Liver (tissue), 9 donors: Measurements from ENCODE around the gene MANF. TPM values are rescaled to one million over a fixed set of nuclear protein-coding genes. Genes with fewer than 3 reads are reported as not detected.

Source experiments
- DNase-seq: peaks from one replicate; pipeline ENCODE4 v3.0.0-alpha.2; 2017; ENCODE audit warnings: low spot score
- H3K27ac ChIP-seq, 2 donors: one replicate each; pipeline ENCODE4 v1.7.0; 2013; ENCODE audit warnings: inconsistent platforms in 2 of 2, low read length in 2 of 2, control low read depth in 1 of 2, low read depth in 1 of 2, mild to moderate bottlenecking in 1 of 2
- H3K27me3 ChIP-seq, 4 donors: one replicate each; pipeline versions ENCODE4 v1.6.1 to v1.7.0; 2013; ENCODE audit warnings: low read length in 3 of 4, inconsistent platforms in 1 of 4, mild to moderate bottlenecking in 1 of 4, moderate library complexity in 1 of 4; ENCODE audit not compliant: control insufficient read depth in 4 of 4, insufficient read depth in 4 of 4
- H3K36me3 ChIP-seq, 4 donors: one replicate each; pipeline versions ENCODE4 v1.6.1 to v1.7.0; 2013; ENCODE audit warnings: low read length in 3 of 4, mild to moderate bottlenecking in 3 of 4, low read depth in 1 of 4, moderate library complexity in 1 of 4; ENCODE audit not compliant: control insufficient read depth in 4 of 4, insufficient read depth in 3 of 4
- H3K4me1 ChIP-seq, 4 donors: one replicate each; pipeline versions ENCODE4 v1.6.1 to v1.7.0; 2013; ENCODE audit warnings: low read length in 3 of 4, mild to moderate bottlenecking in 3 of 4, moderate library complexity in 1 of 4; ENCODE audit not compliant: control insufficient read depth in 4 of 4, insufficient read depth in 4 of 4
- H3K4me3 ChIP-seq, 3 donors: one replicate each; pipeline versions ENCODE4 v1.6.1 to v1.7.0; 2013; ENCODE audit warnings: low read length in 3 of 3, control low read depth in 1 of 3, low read depth in 1 of 3, mild to moderate bottlenecking in 1 of 3
- H3K9ac ChIP-seq, 2 donors: one replicate each; pipeline ENCODE4 v1.7.0; 2013; ENCODE audit warnings: low read length in 2 of 2, mild to moderate bottlenecking in 2 of 2, moderate library complexity in 2 of 2, control low read depth in 1 of 2, low read depth in 1 of 2
- H3K9me3 ChIP-seq, 4 donors: one replicate each; pipeline versions ENCODE4 v1.6.1 to v1.7.0; 2013; ENCODE audit warnings: low read length in 3 of 4; ENCODE audit not compliant: control insufficient read depth in 4 of 4
- ATF3 ChIP-seq: IDR thresholded peaks from 2 replicates; pipeline ENCODE4 v1.6.1; 2016; ENCODE audit warnings: antibody characterized with exemption
- CTCF ChIP-seq: fragments of 150-350 bp; IDR thresholded peaks from 2 replicates; pipeline ENCODE4 v1.5.1; 2017; ENCODE audit warnings: improper control_type of control experiment, low read depth, low read length; ENCODE audit not compliant: missing input control
- EGR1 ChIP-seq, 2 donors: IDR thresholded peaks; 2 replicates each; pipeline ENCODE4 v1.6.1; 2016 to 2018; ENCODE audit warnings: antibody characterized with exemption in 2 of 2, low read depth in 2 of 2
- FOXA1 ChIP-seq: IDR thresholded peaks from 2 replicates; pipeline ENCODE4 v1.6.1; 2016; ENCODE audit warnings: antibody characterized with exemption
- FOXA2 ChIP-seq: IDR thresholded peaks from 2 replicates; pipeline ENCODE4 v1.6.1; 2016; ENCODE audit warnings: antibody characterized with exemption
- GABPA ChIP-seq, 2 donors: IDR thresholded peaks in 1 of 2; conservative IDR thresholded peaks in 1 of 2; 2 replicates each; pipeline ENCODE4 v1.6.1; 2016; ENCODE audit warnings: antibody characterized with exemption in 2 of 2, mild to moderate bottlenecking in 1 of 2, moderate library complexity in 1 of 2
- HNF4A ChIP-seq, 2 donors: conservative IDR thresholded peaks; 2 replicates each; pipeline ENCODE4 v1.6.1; 2016; ENCODE audit warnings: antibody characterized with exemption in 2 of 2, mild to moderate bottlenecking in 2 of 2
- HNF4G ChIP-seq: IDR thresholded peaks from 2 replicates; pipeline ENCODE4 v1.6.1; 2016; ENCODE audit warnings: antibody characterized with exemption
- JUND ChIP-seq, 2 donors: IDR thresholded peaks; 2 replicates each; pipeline ENCODE4 v1.6.1; 2016; ENCODE audit warnings: antibody characterized with exemption in 2 of 2
- MAX ChIP-seq: IDR thresholded peaks from 2 replicates; pipeline ENCODE4 v1.6.1; 2016; ENCODE audit warnings: antibody characterized with exemption
- NR2F2 ChIP-seq: IDR thresholded peaks from 2 replicates; pipeline ENCODE4 v1.6.1; 2016; ENCODE audit warnings: antibody characterized with exemption
- RAD21 ChIP-seq, 2 donors: IDR thresholded peaks; 2 replicates each; pipeline ENCODE4 v1.6.1; 2016; ENCODE audit warnings: antibody characterized with exemption in 2 of 2, mild to moderate bottlenecking in 2 of 2
- REST ChIP-seq: IDR thresholded peaks from 2 replicates; pipeline ENCODE4 v1.6.1; 2016; ENCODE audit warnings: antibody characterized with exemption, mild to moderate bottlenecking
- RXRA ChIP-seq, 2 donors: IDR thresholded peaks; 2 replicates each; pipeline ENCODE4 v1.6.1; 2017 to 2018; ENCODE audit warnings: antibody characterized with exemption in 2 of 2, mild to moderate bottlenecking in 1 of 2
- SP1 ChIP-seq: IDR thresholded peaks from 2 replicates; pipeline ENCODE4 v1.6.1; 2018; ENCODE audit warnings: antibody characterized with exemption, mild to moderate bottlenecking
- TAF1 ChIP-seq: conservative IDR thresholded peaks from 2 replicates; pipeline ENCODE4 v1.6.1; 2016; ENCODE audit warnings: antibody characterized with exemption, mild to moderate bottlenecking
- YY1 ChIP-seq: IDR thresholded peaks from 2 replicates; pipeline ENCODE4 v1.6.1; 2016; ENCODE audit warnings: antibody characterized with exemption, mild to moderate bottlenecking
- ZBTB33 ChIP-seq: IDR thresholded peaks from 2 replicates; pipeline ENCODE4 v1.6.1; 2016; ENCODE audit warnings: antibody characterized with exemption
- WGBS: extraction: QIAGEN DNeasy Blood & Tissue Kit; methylation state at CpG from one replicate; pipeline ENCODE4 v1.1.7; 2013; 5-methylcytosine and 5-hydroxymethylcytosine counted together
- polyA plus RNA-seq, 2 donors: library from polyadenylated mRNA; stranded (reverse) in 1 of 2; unstranded in 1 of 2; fragments of 200-250 nt in 1 of 2; fragments of >200 nt in 1 of 2; fragmentation: Nextera tagmentation in 1 of 2; extraction: Ambion mirVana in 1 of 2; gene quantifications; one replicate each; pipeline versions ENCODE4 v1.2.1 to v1.2.3, GENCODE V29; 2013 to 2015
- total RNA-seq, 2 donors: library from RNA; depleted of rRNA; stranded (reverse); fragments of >200 nt; gene quantifications; one replicate each; pipeline ENCODE4 v1.2.3, GENCODE V29; 2014
- donor health status: healthy.
- donor health status: healthy.
- donor health status: healthy.
- donor health status: healthy.
- donor health status: healthy.

MANF gene
- total and polyA plus RNA-seq, 4 donors, result 28.9 to 116 (median 75.6) TPM

- no peak for DNase-seq
- WGBS, result 92% methylated on average over 5 of the region's 5 CpGs
- H3K4me3 ChIP-seq, result no peak overlapping the region
- H3K9me3 ChIP-seq, result no peaks in the 10 kb centered on the region
- peaks cover 6 to 50% (median 14%) of the 10 kb centered on the region in 4 donors for H3K36me3 ChIP-seq
- no peaks in the 10 kb centered on the region for H3K27me3 ChIP-seq
- H3K4me1 ChIP-seq, result peaks cover 13 to 42% (median 34%) of the 10 kb centered on the region in 4 donors
- no peak overlapping the region for H3K9ac ChIP-seq
- TF ChIP-seq CTCF (no peak), YY1 (no peak), TAF1 (no peak), GABPA (IDR thresholded peaks at IDR 0.05 in 1 of 2, conservative IDR thresholded peaks at IDR 0.05 in 1 of 2) (no peak), FOXA1 (no peak), RAD21 (IDR thresholded peaks at IDR 0.05) (no peak), JUND (IDR thresholded peaks at IDR 0.05) (no peak), HNF4G (no peak), HNF4A (conservative IDR thresholded peaks at IDR 0.05) (no peak), RXRA (IDR thresholded peaks at IDR 0.05) (no peak), EGR1 (IDR thresholded peaks at IDR 0.05; ENCODE audit: low read depth in 2 of 2) (no peak), FOXA2 (no peak), ZBTB33 (no peak), MAX (no peak), ATF3 (no peak), REST (no peak), SP1 (no peak), NR2F2 (no peak)
- H3K27ac ChIP-seq, result no peak overlapping the region
These were observed 9.4 kb downstream of the MANF start for GRCh38 chr3:51394541-51394940.
